GM12865 (cell line): ENCODE measurements around the gene MAGI3.

Experiments
- DNase-seq: peaks from one replicate; pipeline ENCODE4 v3.0.0; 2010; ENCODE audit warnings: low read depth
- H3K4me3 ChIP-seq: 2 replicates; pipeline ENCODE4 v1.5.1; 2011; ENCODE audit warnings: mild to moderate bottlenecking, low read depth, low read length, control low read depth
- CTCF ChIP-seq: IDR thresholded peaks from 2 replicates; pipeline ENCODE4 v1.5.1; 2011; ENCODE audit warnings: low read length, control low read depth, low read depth, inconsistent platforms; ENCODE audit not compliant: insufficient read depth; ENCODE audit errors: missing control alignments

Gene MAGI3

GRCh38 chr1:113659556-113659955 lies 269.2 kb downstream of the MAGI3 start:
- no peak for TF ChIP-seq CTCF
- DNase-seq, result no peak

DNA sequence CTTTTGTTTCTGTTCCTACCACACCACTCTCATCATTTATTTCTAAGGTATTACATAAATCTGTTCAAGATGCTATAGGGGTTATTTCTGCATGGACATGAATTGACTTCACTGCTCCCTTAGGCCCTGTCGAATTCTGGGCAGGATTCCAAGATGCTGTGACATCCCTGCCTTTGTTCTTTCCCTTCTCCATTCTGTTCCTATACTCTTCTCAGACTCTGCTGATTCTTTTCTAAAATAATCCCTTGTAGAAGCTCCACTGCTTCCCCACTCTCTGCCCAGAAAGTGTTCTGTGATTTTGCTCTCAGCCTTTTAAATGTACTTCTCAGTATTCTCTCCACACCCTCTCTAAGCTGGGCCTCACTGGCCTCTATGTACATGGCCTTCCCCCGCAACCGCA lies 269.8 kb downstream of the MAGI3 start:
- no peak for DNase-seq
- H3K4me3 ChIP-seq, result no peak overlapping the region
- TF ChIP-seq CTCF, result no peak

More at GRCh38 chr1:113659556-113659955, 269.2 kb downstream of the MAGI3 start:
- no peak overlapping the region for H3K4me3 ChIP-seq

- TF ChIP-seq CTCF, result no peak
- no peak overlapping the region for H3K4me3 ChIP-seq
- DNase-seq, result no peak
These were observed 271.8 kb downstream of the MAGI3 start for GRCh38 chr1:113662101-113662500.

DNA sequence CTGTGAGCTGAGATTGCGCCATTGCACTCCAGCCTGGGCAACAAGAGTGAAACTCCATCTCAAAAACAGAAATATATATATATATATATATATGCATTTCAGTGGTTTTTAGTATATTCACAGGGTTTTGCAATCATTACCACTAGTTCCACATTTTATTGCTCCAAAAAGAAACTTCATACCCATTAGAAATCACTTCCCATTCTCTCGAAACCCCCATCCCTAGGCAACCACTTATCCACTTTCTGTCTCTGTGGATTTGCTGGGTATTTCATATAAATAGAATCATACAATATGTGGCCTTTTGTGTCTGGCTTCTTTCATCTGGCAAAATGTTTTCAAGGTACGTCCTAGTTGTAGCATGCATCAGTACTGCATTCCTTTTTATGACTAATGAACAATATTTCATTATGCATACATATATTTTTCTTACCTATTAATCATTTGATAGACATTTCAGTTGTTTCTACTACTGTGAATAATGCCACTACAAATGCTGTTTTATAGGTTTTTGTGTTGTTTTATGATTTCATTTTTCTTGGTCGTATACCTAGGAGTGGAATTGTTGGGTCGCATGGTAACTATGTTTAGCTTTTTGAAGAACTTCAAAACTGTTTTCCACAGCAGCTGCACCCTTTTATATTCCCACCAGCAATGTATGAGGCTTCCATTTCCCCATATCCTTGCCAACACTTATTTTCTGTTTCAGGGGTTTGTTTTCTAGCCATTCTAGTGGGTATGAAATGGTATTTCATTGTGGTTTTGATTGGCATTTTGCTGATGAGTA lies 273.0 kb downstream of the MAGI3 start:
- TF ChIP-seq CTCF, result no peak
- DNase-seq, result no peak
- H3K4me3 ChIP-seq, result no peak overlapping the region

DNA sequence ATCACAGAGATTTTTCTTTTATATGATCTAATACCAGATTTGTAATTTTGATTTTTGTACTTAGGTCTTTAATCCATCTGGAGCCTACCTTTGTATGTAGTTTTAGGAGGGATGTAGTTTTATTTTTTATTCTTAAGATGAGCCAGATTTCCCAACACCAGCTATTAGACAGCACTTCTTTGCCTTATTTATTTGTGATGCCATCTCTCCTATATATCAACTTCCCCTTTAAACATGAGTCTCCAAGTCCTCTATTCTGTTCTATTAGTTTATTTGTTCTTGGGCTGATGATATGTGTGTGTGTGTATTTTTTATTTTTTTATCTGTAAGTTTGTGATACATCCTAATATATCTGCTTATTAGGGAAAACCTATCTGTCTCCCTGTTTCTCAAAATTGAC lies 274.8 kb downstream of the MAGI3 start:
- no peak overlapping the region for H3K4me3 ChIP-seq
- TF ChIP-seq CTCF, result no peak
- DNase-seq, result no peak

- DNase-seq, result no peak
- TF ChIP-seq CTCF, result no peak
- H3K4me3 ChIP-seq, result no peak overlapping the region
These were observed 275.8 kb downstream of the MAGI3 start for GRCh38 chr1:113666126-113666525.

- no peak for TF ChIP-seq CTCF
- H3K4me3 ChIP-seq, result no peak overlapping the region
- DNase-seq, result no peak
These were observed 279.7 kb downstream of the MAGI3 start for GRCh38 chr1:113669988-113670387.
